Kidney (tissue), 14 donors: ENCODE results near the gene TBC1D10B. TPM values are rescaled to one million over a fixed set of nuclear protein-coding genes. Genes with fewer than 3 reads are reported as not detected.
A peak's percentile ranks its signal among the peaks of the same experiment; 100 is the strongest.

ENCODE experiments used
- DNase-seq, 5 donors: peaks; one replicate each; pipeline ENCODE4 v3.0.0-alpha.2; 2013 to 2020
- FAIRE-seq: peaks from 2 replicates; lab custom pipeline; 2012; peaks lifted over from hg19 to GRCh38; lab: Jason Lieb, UNC
- H3K27ac ChIP-seq, 2 donors: one replicate each; pipeline ENCODE4 v1.7.0; 2013; ENCODE audit warnings: low read depth in 2 of 2, low read length in 2 of 2, inconsistent platforms in 1 of 2
- H3K27me3 ChIP-seq: one replicate; pipeline ENCODE4 v1.7.1; 2013; ENCODE audit warnings: low read length, inconsistent platforms; ENCODE audit not compliant: control insufficient read depth, insufficient read depth
- H3K36me3 ChIP-seq, 3 donors: one replicate each; pipeline versions ENCODE4 v1.7.0 to v1.7.1; 2013; ENCODE audit warnings: low read length in 3 of 3, control low read depth in 1 of 3, inconsistent platforms in 1 of 3; ENCODE audit not compliant: insufficient read depth in 3 of 3, control insufficient read depth in 2 of 3
- H3K4me1 ChIP-seq, 3 donors: one replicate each; pipeline versions ENCODE4 v1.7.0 to v1.7.1; 2013; ENCODE audit warnings: low read length in 3 of 3, inconsistent platforms in 1 of 3, low read depth in 1 of 3; ENCODE audit not compliant: control insufficient read depth in 2 of 3, insufficient read depth in 2 of 3
- H3K4me3 ChIP-seq, 3 donors: one replicate each; pipeline versions ENCODE4 v1.7.0 to v1.8.1; 2013; ENCODE audit warnings: low read length in 3 of 3, control low read depth in 1 of 3, inconsistent platforms in 1 of 3
- H3K9ac ChIP-seq, 3 donors: one replicate each; pipeline versions ENCODE4 v1.7.0 to v1.7.1; 2013; ENCODE audit warnings: low read length in 3 of 3, control low read depth in 1 of 3, inconsistent platforms in 1 of 3
- H3K9me3 ChIP-seq, 3 donors: one replicate each; pipeline versions ENCODE4 v1.7.0 to v1.7.1; 2013; ENCODE audit warnings: low read length in 3 of 3, control low read depth in 1 of 3, inconsistent platforms in 1 of 3; ENCODE audit not compliant: control insufficient read depth in 2 of 3, insufficient read depth in 1 of 3
- intact Hi-C: fragments of 100-400 bp; cut with DNase I; formaldehyde crosslinking; loops from one replicate; pipeline ENCODE4 v1.11.1; 2022
- polyA plus RNA-seq: library from polyadenylated mRNA; stranded (reverse); fragments of 350-450 nt; fragmentation: Illumina TruSeq; extraction: RNeasy Lipid Tissue Mini Kit (QIAGEN cat#74804); gene quantifications from one replicate; pipeline ENCODE4 v1.2.3, GENCODE V29; 2014; ENCODE audit warnings: low read depth, low replicate concordance; ENCODE audit not compliant: insufficient read depth
- total RNA-seq: library from RNA; stranded (reverse); fragmentation: NEBNext Ultra II Directional; extraction: Animal tissue kit (Norgen Biotek cat#: 25700); gene quantifications from one replicate; pipeline ENCODE4 v1.2.1, GENCODE V29; 2021
- TF ChIP-seq, protein P1 (sequence below): IDR thresholded peaks from 3 replicates; pipeline ENCODE4 v1.5.1; 2012; ENCODE audit warnings: mild to moderate bottlenecking, moderate library complexity, borderline replicate concordance; ENCODE audit not compliant: insufficient read depth; ENCODE audit errors: extremely low read depth
- donor health status: control.
- donor health status: control.
- donor health status: control.
- donor health status: control.
- donor health status: control.
- donor health status: DM: yes; HTN: yes; CAD: no.
- donor health status: Normal renal cell carcinoma (clear cell type).

TBC1D10B gene
- total and polyA plus RNA-seq, 2 donors from 2014 or later: 30.1 to 32.7 TPM

DNA sequence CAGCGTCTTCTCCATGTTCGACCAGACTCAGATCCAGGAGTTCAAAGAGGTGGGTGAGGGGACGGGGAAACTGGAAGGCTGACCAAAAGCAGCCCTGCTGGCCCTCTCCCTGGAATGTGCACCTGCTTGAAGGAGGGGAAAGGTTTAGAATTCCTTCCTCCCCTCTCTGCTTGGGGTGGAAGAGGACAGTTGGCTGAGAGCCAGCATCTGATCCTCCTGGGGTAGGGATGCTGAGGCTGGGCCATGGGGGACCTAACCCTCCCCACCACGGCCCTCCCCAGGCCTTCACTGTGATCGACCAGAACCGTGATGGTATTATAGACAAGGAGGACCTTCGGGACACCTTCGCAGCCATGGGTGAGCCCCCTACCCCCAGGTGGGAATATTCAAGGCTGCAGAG is 5.6 kb upstream of the TBC1D10B start:
- Histone ChIP-seq H3K27ac (no peak overlapping the region), H3K4me3 (no peak overlapping the region), H3K9me3 (no peaks in the 10 kb centered on the region), H3K9ac (no peak overlapping the region), H3K4me1 (peaks cover 0 to 13% (median 4%) of the 10 kb centered on the region in 3 donors), H3K36me3 (no peaks in the 10 kb centered on the region), H3K27me3 (no peaks in the 10 kb centered on the region)
- TF ChIP-seq, protein P1, sequence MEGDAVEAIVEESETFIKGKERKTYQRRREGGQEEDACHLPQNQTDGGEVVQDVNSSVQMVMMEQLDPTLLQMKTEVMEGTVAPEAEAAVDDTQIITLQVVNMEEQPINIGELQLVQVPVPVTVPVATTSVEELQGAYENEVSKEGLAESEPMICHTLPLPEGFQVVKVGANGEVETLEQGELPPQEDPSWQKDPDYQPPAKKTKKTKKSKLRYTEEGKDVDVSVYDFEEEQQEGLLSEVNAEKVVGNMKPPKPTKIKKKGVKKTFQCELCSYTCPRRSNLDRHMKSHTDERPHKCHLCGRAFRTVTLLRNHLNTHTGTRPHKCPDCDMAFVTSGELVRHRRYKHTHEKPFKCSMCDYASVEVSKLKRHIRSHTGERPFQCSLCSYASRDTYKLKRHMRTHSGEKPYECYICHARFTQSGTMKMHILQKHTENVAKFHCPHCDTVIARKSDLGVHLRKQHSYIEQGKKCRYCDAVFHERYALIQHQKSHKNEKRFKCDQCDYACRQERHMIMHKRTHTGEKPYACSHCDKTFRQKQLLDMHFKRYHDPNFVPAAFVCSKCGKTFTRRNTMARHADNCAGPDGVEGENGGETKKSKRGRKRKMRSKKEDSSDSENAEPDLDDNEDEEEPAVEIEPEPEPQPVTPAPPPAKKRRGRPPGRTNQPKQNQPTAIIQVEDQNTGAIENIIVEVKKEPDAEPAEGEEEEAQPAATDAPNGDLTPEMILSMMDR: no peak
- FAIRE-seq (no peak), DNase-seq (peak in 1 of 5 donors; percentile 53)
- intact Hi-C loops: no loop called here

DNA sequence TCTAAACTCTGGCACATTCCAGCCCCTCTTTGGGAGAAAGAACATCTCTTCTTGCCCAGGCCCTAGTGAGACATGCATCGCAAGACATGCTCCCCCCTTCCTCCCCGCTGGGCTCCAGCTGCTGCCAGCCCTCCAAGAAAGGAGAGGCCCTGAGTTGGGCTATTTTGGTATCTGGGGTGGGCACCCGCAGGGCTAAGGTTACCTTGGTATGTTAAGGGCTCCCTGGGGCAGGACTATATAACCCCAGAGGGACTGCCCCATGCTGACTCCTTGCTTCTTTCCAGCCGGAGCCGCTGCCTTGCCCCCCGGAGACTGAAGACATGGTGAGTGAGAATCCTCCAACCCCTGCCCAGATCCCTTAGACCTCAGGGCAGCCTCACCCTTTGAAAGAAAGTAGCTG is 4.2 kb upstream of the TBC1D10B start, which contains the start of gene MYL11:
Gene MYL11 (plus strand): TSS at position 265 of the 400 bp plus-strand sequence. CDS start 56 bp downstream, at position 321.
- peaks cover 0 to 13% (median 4%) of the 10 kb centered on the region in 3 donors for H3K4me1 ChIP-seq
- no peak within 1 kb of the TSS for H3K4me3 ChIP-seq
- FAIRE-seq: no peak
- no peaks in the 10 kb centered on the region for H3K9me3 ChIP-seq
- TF ChIP-seq, protein P1: no peak
- H3K36me3 ChIP-seq: no peaks in the 10 kb centered on the region
- no peak for DNase-seq
- no peak within 1 kb of the TSS for H3K9ac ChIP-seq
- H3K27me3 ChIP-seq: no peaks in the 10 kb centered on the region
- intact Hi-C loops: no loop called here
- no peak within 1 kb of the TSS for H3K27ac ChIP-seq

DNA sequence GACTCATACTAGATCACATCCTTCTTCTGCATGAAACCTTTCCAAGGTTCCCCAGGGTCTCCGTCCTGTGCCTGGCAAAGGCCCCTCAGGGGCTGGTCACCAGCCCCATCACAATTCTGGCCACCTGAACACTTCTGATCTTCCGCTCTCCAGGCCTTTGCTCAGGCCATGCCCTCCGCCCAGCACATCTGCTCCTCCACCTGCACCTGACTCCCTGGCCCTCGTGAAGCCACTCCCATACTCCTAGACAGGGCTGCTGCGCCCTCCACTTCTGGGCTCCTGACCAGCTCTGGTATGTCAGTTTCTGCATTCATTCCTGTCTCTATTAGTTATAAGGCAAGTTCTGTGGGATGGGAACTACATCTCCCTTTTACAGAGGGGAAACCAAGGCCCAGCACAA is 2.4 kb upstream of the TBC1D10B start:
- H3K36me3 ChIP-seq: no peaks in the 10 kb centered on the region
- no peak overlapping the region for H3K9ac ChIP-seq
- peak in 1 of 5 donors; percentile 45 for DNase-seq
- TF ChIP-seq, protein P1: no peak
- H3K9me3 ChIP-seq: no peaks in the 10 kb centered on the region
- no peak for FAIRE-seq
- intact Hi-C loops: no loop called here
- H3K27ac ChIP-seq: no peak overlapping the region
- H3K27me3 ChIP-seq: no peaks in the 10 kb centered on the region
- peaks cover 0 to 14% (median 8%) of the 10 kb centered on the region in 3 donors for H3K4me1 ChIP-seq
- no peak overlapping the region for H3K4me3 ChIP-seq

DNA sequence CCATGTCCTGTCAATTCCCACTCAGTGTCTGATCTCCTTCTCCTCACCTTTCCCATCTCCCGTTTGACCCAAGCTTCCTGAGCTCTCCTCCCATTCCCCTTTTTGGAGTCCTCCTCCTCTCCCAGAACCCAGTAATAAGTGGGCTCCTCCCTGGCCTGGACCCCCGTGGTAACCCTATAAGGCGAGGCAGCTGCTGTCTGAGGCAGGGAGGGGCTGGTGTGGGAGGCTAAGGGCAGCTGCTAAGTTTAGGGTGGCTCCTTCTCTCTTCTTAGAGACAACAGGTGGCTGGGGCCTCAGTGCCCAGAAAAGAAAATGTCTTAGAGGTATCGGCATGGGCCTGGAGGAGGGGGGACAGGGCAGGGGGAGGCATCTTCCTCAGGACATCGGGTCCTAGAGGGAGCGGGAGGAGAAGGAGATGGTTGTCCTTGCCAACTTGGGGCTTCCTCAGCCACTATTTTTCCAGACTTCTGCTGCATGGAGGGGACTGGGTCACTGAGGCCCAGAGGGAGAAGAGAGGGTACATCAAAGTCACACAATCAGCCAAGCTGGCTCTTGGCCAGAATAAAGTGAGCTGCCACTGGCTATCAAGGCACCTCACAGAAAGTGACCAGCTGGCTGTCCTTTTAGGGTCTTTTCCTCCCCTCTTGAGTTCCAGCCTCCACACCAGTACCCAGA is 1.9 kb upstream of the TBC1D10B start:
- no peaks in the 10 kb centered on the region for H3K36me3 ChIP-seq
- FAIRE-seq: no peak
- DNase-seq: peak in 1 of 5 donors; percentile 21
- H3K4me1 ChIP-seq: peaks cover 0 to 16% (median 7%) of the 10 kb centered on the region in 3 donors
- no peaks in the 10 kb centered on the region for H3K27me3 ChIP-seq
- intact Hi-C loops: no loop called here
- TF ChIP-seq, protein P1: no peak
- no peak overlapping the region for H3K27ac ChIP-seq
- H3K9me3 ChIP-seq: no peaks in the 10 kb centered on the region
- no peak overlapping the region for H3K9ac ChIP-seq
- H3K4me3 ChIP-seq: no peak overlapping the region
